Calu3 (cell line): Measurements from ENCODE around the gene PLK5. TPM values are rescaled to one million over a fixed set of nuclear protein-coding genes. Genes with fewer than 3 reads are reported as not detected.
A peak's percentile ranks its signal among the peaks of the same experiment; 100 is the strongest.

ENCODE experiments used
- BruUV-seq: library from RNA; stranded (reverse); fragments of 400-500 nt; replicated peaks from 2 replicates; lab custom pipeline; 2021; lab: Mats Ljungman, UMichigan
- CTCF ChIA-PET: fragments of 300-600 bp; sonication (Branson Sonifier 250); formaldehyde crosslinking; loops from one replicate; lab custom pipeline; 2022; ENCODE audit warnings: antibody characterized with exemption; lab: Charles Lee
- DNase-seq: peaks from one replicate; pipeline ENCODE4 v3.0.0; 2022
- H3K27ac Mint-ChIP-seq: one replicate; pipeline ENCODE4 v1.8.0; 2022; ENCODE audit warnings: mixed read lengths; ENCODE audit not compliant: unreplicated experiment
- H3K27me3 Mint-ChIP-seq: one replicate; pipeline ENCODE4 v1.8.0; 2022; ENCODE audit warnings: mixed read lengths; ENCODE audit not compliant: unreplicated experiment
- H3K36me3 Mint-ChIP-seq: one replicate; pipeline ENCODE4 v1.8.0; 2022; ENCODE audit warnings: mild to moderate bottlenecking, moderate library complexity, mixed read lengths; ENCODE audit not compliant: insufficient read depth, unreplicated experiment
- H3K4me1 Mint-ChIP-seq: one replicate; pipeline ENCODE4 v1.8.0; 2022; ENCODE audit warnings: mild to moderate bottlenecking, low read depth, mixed read lengths; ENCODE audit not compliant: unreplicated experiment
- H3K4me3 Mint-ChIP-seq: one replicate; pipeline ENCODE4 v1.8.0; 2022; ENCODE audit warnings: mild to moderate bottlenecking, low read depth, moderate library complexity, mixed read lengths; ENCODE audit not compliant: unreplicated experiment
- H3K9me3 Mint-ChIP-seq: one replicate; pipeline ENCODE4 v1.8.0; 2022; ENCODE audit warnings: low read depth, mixed read lengths; ENCODE audit not compliant: unreplicated experiment
- CTCF ChIP-seq: fragments of 200-600 bp; IDR thresholded peaks from one replicate; pipeline ENCODE4 v1.8.0; 2022; ENCODE audit warnings: antibody characterized with exemption; ENCODE audit not compliant: unreplicated experiment
- intact Hi-C: fragments of 100-400 bp; cut with micrococcal nuclease; formaldehyde crosslinking; loops from one replicate; pipeline ENCODE4 v1.10.0; 2022; ENCODE audit not compliant: unreplicated experiment
- total RNA-seq: library from RNA; stranded (reverse); gene quantifications from 2 replicates; pipeline ENCODE4 v1.2.3, GENCODE V29; 2022

Gene PLK5
- total RNA-seq, 1 experiment from 2014 or later, result not detected

DNA sequence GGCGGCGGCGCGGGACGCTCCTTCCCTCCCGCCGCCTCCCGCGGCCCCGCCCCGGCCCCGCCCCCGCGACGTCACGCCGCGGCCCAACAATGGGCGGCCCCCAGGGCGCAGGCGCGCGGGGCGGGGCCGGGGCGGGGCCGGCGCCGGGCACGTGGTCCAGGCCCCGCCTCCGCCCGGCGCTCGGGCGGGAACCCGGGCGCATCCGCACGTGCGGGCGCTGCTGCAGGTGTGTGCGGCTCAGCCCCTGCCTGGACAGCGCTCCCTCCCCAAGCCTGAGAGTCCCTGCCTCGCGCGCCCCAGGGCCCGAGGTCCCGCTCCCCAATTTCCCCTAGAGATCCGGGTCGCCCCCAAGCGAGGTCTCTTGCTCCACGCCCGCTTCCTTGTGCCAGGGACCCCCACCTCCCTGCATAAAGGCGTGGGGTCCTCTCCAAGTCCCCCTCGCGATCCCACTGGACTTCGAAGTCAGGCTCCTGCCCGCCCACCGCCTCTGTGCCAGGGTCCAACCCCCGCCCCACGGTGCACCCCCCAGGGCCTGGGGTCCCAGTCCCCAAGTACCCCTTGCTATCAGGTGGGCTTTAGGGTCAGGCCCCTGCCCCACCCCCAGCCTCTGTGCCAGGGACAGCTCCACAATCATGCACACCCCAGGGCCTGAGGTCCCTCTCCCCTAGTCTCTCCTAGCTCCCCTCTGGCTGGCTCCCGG, 44.6 kb downstream of the PLK5 start, which contains the start of gene MEX3D:
Gene MEX3D (minus strand): TSS at position 6 of the 700 bp plus-strand sequence. CDS start 267 bp downstream, outside the sequence.
- intact Hi-C loops, result no loop called here
- H3K27me3 Mint-ChIP-seq, result peaks cover 19% of the 10 kb centered on the region
- CTCF ChIA-PET, result interaction anchor here (0.7 kb wide), 1 partner anchor 23 kb away, joined by 3 read pairs; no protein-coding TSS in a partner anchor

GRCh38 chr19:1569997-1570396, 46.1 kb downstream of the PLK5 start:
- H3K27ac Mint-ChIP-seq, result peak overlapping the region; percentile 1
- H3K9me3 Mint-ChIP-seq, result no peaks in the 10 kb centered on the region
- no peak for TF ChIP-seq CTCF
- H3K36me3 Mint-ChIP-seq, result peaks cover 43% of the 10 kb centered on the region
- intact Hi-C loops, result no loop called here
- H3K27me3 Mint-ChIP-seq, result peaks cover 19% of the 10 kb centered on the region
- no peak for DNase-seq
- CTCF ChIA-PET, result no interaction called here
- peaks cover 12% of the 10 kb centered on the region for H3K4me1 Mint-ChIP-seq
- H3K4me3 Mint-ChIP-seq, result no peak overlapping the region
- no TSS peak for BruUV-seq

More for the DNA sequence above, 44.6 kb downstream of the PLK5 start, which contains the start of gene MEX3D:
- no peak within 1 kb of the TSS for H3K27ac Mint-ChIP-seq
- H3K4me1 Mint-ChIP-seq, result peaks cover 12% of the 10 kb centered on the region
- no TSS peak for BruUV-seq
- H3K36me3 Mint-ChIP-seq, result peaks cover 40% of the 10 kb centered on the region
- H3K9me3 Mint-ChIP-seq, result no peaks in the 10 kb centered on the region
- peak within 1 kb of the TSS; percentile 61 for H3K4me3 Mint-ChIP-seq
- TF ChIP-seq CTCF, result no peak
- peak; percentile 76 for DNase-seq

- Mint-ChIP-seq H3K36me3 (peaks cover 43% of the 10 kb centered on the region), H3K4me3 (no peak overlapping the region), H3K27me3 (peaks cover 19% of the 10 kb centered on the region), H3K9me3 (no peaks in the 10 kb centered on the region), H3K27ac (no peak overlapping the region), H3K4me1 (peaks cover 12% of the 10 kb centered on the region)
- intact Hi-C loops, result no loop called here
- CTCF ChIA-PET, result no interaction called here
- no TSS peak for BruUV-seq
- no peak for TF ChIP-seq CTCF
- DNase-seq, result no peak
These were observed 47.0 kb downstream of the PLK5 start for GRCh38 chr19:1570836-1571235.

- H3K27me3 Mint-ChIP-seq, result peaks cover 19% of the 10 kb centered on the region
- peaks cover 37% of the 10 kb centered on the region for H3K36me3 Mint-ChIP-seq
- intact Hi-C loops, result no loop called here
- BruUV-seq, result no TSS peak
- no peak overlapping the region for H3K27ac Mint-ChIP-seq
- no peak for TF ChIP-seq CTCF
- H3K4me1 Mint-ChIP-seq, result peaks cover 12% of the 10 kb centered on the region
- H3K9me3 Mint-ChIP-seq, result no peaks in the 10 kb centered on the region
- H3K4me3 Mint-ChIP-seq, result no peak overlapping the region
- DNase-seq, result no peak
- CTCF ChIA-PET, result no interaction called here
These were observed 47.5 kb downstream of the PLK5 start for GRCh38 chr19:1571358-1571757.
